Spleen (tissue), 7 donors: ENCODE data around the gene UBE2QL1.

Experiments
- CTCF ChIP-seq, 11 experiments: fragments of 200-600 bp in 7 of 11; fragments of 450-650 bp in 4 of 11; sonication (generic) in 4 of 11; IDR thresholded peaks in 8 of 11; conservative IDR thresholded peaks in 3 of 11; 1 replicate in 7 of 11; 2 replicates in 4 of 11; pipeline versions ENCODE4 v1.4.0 to v1.8.0; 2016 to 2021; ENCODE audit warnings: antibody characterized with exemption in 11 of 11, inconsistent platforms in 4 of 11, mild to moderate bottlenecking in 1 of 11
- POLR2A ChIP-seq, 3 donors: fragments of 450-650 bp; IDR thresholded peaks; one replicate each; pipeline ENCODE4 v1.5.1; 2017; ENCODE audit warnings: antibody characterized with exemption in 3 of 3, mild to moderate bottlenecking in 1 of 3
- POLR2AphosphoS5 ChIP-seq, 3 donors: sonication (generic); formaldehyde crosslinking; IDR thresholded peaks; one replicate each; pipeline ENCODE4 v1.5.1; 2017; ENCODE audit warnings: antibody characterized with exemption in 3 of 3
- donor health status: DM: no; HTN: no; CAD: no; lungs with moderate emphysema.
- donor health status: DM: no; HTN: no; CAD: no.
- donor health status: DM: no; HTN: no; CAD: no.

- no peak for TF ChIP-seq CTCF (IDR thresholded peaks at IDR 0.05 in 8 of 11, conservative IDR thresholded peaks at IDR 0.05 in 3 of 11)
- no peak for TF ChIP-seq POLR2AphosphoS5 (IDR thresholded peaks at IDR 0.05)
- no peak for TF ChIP-seq POLR2A (IDR thresholded peaks at IDR 0.05)
These were observed 48.4 kb upstream of the UBE2QL1 start for GRCh38 chr5:6399980-6400910.
